ENCODE data around the gene STRIT1. TPM values are rescaled to one million over a fixed set of nuclear protein-coding genes. Genes with fewer than 3 reads are reported as not detected.
A peak's percentile ranks its signal among the peaks of the same experiment; 100 is the strongest.

STRIT1 gene
- total and polyA plus RNA-seq, 9 of the 15 experiments (the other 6 are each of a cell fraction or from before 2014, with no cell fraction given) = not detected

DNA sequence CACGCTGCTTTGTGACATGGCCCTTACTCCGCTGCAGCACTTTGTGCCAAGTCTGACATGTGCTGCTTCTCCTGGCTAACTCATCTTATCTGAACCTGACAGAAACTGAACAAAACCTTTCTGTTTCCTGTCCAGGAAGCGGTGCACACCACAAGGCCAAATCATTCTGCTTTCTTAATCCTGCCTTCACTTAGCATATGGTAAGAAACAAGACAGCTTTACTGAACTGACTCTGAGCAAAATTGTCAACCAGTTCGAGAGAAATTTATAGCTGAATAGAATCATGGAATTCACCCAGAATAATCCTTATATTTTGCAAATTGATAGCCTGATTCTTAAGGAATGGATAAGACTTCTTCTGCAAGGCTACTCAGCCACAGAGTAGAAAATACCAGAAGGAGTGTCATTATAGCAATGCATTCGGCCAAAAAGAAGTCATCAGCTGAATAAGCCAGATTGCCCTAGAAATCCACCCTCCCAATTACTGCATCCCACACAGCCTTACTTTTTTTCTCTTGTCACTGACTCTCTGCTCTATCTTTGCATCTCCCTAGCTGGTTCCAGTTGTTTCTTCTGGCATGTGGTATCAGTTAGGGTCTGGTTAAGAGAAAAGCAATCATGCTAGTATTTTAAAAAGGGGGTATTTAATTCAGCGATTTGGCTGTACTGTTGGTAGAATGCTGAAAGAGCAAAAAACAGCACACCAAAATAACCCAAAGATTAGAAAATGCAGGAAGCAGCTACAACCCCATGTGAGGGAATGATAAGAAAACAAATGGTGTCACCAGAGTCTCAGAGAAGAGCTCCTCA lies 41.6 kb upstream of the STRIT1 start (continued):
- TF ChIP-seq RNF2 (IDR thresholded peaks at IDR 0.05) (peak; percentile 97), HDAC2 (IDR thresholded peaks at IDR 0.05) (peak; percentile 34; the same call in 1 of the 2 replicates), NCOR1 (IDR thresholded peaks at IDR 0.05) (peak; percentile 84), TBP (optimal IDR thresholded peaks at IDR 0.05; ENCODE audit: low read depth, low read length) (peak; percentile 70), ZC3H8 (IDR thresholded peaks at IDR 0.05) (no peak), BRF1 (IDR thresholded peaks at IDR 0.05; ENCODE audit: borderline replicate concordance, extremely low read depth, insufficient read length) (no peak), NFE2 (IDR thresholded peaks at IDR 0.05; ENCODE audit: low read depth) (peak; percentile 55), ZNF77 (CRISPR knock-in tag; IDR thresholded peaks at IDR 0.05) (no peak), FOXA1 (IDR thresholded peaks at IDR 0.05; ENCODE audit: borderline replicate concordance) (no peak), ZNF354B (CRISPR knock-in tag; IDR thresholded peaks at IDR 0.05) (no peak), NFE2L1 (tag; IDR thresholded peaks at IDR 0.05; ENCODE audit: borderline replicate concordance, low read depth) (no peak), SMAD1 (IDR thresholded peaks at IDR 0.05; ENCODE audit: low read depth, low read length, partially characterized antibody) (peak; percentile 49), MAFF (IDR thresholded peaks at IDR 0.05; ENCODE audit: low read length) (0 out of 2 replicates have a peak, but pooled peaks have one; percentile 29), JUN (IDR thresholded peaks at IDR 0.05; ENCODE audit: borderline replicate concordance, low read depth, low read length) (peak; percentile 55; the same call in 1 of the 2 replicates), JUN (CRISPR knock-in tag; IDR thresholded peaks at IDR 0.05; ENCODE audit: borderline replicate concordance) (no peak), HMGXB4 (CRISPR knock-in tag; IDR thresholded peaks at IDR 0.05) (no peak), FOXM1 (IDR thresholded peaks at IDR 0.05; ENCODE audit: low read depth) (peak; percentile 65), FOXM1 (CRISPR knock-in tag; IDR thresholded peaks at IDR 0.05; ENCODE audit: low read depth) (no peak), TAF15 (IDR thresholded peaks at IDR 0.05; ENCODE audit: low read depth, low read length) (no peak), SMAD4 (CRISPR knock-in tag; conservative IDR thresholded peaks at IDR 0.05) (peak; percentile 72), SLC30A9 (CRISPR knock-in tag; IDR thresholded peaks at IDR 0.05) (no peak), PURB (CRISPR knock-in tag; IDR thresholded peaks at IDR 0.05; ENCODE audit: low read depth) (no peak), NR2C1 (IDR thresholded peaks at IDR 0.05) (0 out of 2 replicates have a peak, but pooled peaks have one; percentile 10), NR2C1 (tag; IDR thresholded peaks at IDR 0.05) (0 out of 2 replicates have a peak, but pooled peaks have one; percentile 51), XRCC5 (IDR thresholded peaks at IDR 0.05; ENCODE audit: low read depth, low read length) (no peak), HNRNPL (IDR thresholded peaks at IDR 0.05; ENCODE audit: low read depth, low read length) (no peak), RAD51 (IDR thresholded peaks at IDR 0.05; ENCODE audit: borderline replicate concordance, low read depth) (no peak), CSDE1 (IDR thresholded peaks at IDR 0.05) (no peak), HLTF (IDR thresholded peaks at IDR 0.05) (0 out of 2 replicates have a peak, but pooled peaks have one; percentile 17), GATA2 (CRISPR knock-in tag; IDR thresholded peaks at IDR 0.05) (peak; percentile 52; the same call in 1 of the 2 replicates)
- TF ChIP-seq, protein P1, sequence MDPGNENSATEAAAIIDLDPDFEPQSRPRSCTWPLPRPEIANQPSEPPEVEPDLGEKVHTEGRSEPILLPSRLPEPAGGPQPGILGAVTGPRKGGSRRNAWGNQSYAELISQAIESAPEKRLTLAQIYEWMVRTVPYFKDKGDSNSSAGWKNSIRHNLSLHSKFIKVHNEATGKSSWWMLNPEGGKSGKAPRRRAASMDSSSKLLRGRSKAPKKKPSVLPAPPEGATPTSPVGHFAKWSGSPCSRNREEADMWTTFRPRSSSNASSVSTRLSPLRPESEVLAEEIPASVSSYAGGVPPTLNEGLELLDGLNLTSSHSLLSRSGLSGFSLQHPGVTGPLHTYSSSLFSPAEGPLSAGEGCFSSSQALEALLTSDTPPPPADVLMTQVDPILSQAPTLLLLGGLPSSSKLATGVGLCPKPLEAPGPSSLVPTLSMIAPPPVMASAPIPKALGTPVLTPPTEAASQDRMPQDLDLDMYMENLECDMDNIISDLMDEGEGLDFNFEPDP (CRISPR knock-in tag; IDR thresholded peaks at IDR 0.05) = no peak
